Measurements from ENCODE around the gene TTC19.

DNA sequence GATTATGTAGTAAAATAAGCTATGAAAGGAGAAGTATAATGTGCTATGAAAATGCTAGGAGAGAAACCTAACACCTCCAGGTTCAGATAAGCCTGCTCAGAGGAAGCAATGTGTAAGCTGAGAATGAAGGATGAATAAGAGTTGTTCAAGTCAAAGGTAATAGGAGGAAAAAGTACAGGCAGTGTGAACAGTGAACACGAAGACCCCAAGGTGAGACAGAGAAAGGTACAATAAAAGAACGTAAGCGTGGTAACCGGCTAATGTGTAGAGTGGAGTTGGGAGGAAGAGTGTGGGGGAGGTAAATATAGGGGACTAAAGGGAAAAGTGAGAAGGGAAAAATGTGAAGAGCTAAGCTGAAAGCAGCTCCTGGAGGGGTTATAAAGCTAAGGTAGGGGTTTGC lies 74.2 kb downstream of the TTC19 start:
- TF ChIP-seq EZH2phosphoT487 (IDR thresholded peaks at IDR 0.05; ENCODE audit: low read depth, severe bottlenecking, unreplicated experiment): no peak
- TF ChIP-seq, protein P1, sequence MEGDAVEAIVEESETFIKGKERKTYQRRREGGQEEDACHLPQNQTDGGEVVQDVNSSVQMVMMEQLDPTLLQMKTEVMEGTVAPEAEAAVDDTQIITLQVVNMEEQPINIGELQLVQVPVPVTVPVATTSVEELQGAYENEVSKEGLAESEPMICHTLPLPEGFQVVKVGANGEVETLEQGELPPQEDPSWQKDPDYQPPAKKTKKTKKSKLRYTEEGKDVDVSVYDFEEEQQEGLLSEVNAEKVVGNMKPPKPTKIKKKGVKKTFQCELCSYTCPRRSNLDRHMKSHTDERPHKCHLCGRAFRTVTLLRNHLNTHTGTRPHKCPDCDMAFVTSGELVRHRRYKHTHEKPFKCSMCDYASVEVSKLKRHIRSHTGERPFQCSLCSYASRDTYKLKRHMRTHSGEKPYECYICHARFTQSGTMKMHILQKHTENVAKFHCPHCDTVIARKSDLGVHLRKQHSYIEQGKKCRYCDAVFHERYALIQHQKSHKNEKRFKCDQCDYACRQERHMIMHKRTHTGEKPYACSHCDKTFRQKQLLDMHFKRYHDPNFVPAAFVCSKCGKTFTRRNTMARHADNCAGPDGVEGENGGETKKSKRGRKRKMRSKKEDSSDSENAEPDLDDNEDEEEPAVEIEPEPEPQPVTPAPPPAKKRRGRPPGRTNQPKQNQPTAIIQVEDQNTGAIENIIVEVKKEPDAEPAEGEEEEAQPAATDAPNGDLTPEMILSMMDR (IDR thresholded peaks at IDR 0.05; ENCODE audit: poor library complexity): no peak
